NOMO-1 treated with DMSO at 0.1 percent for 48 hours (cell line): ENCODE measurements around the gene CDH23.

ENCODE experiments used
- DNase-seq: peaks from one replicate; lab custom pipeline; 2025; ENCODE audit not compliant: unreplicated experiment; lab: John Stamatoyannopoulos, UW

Gene CDH23

DNA sequence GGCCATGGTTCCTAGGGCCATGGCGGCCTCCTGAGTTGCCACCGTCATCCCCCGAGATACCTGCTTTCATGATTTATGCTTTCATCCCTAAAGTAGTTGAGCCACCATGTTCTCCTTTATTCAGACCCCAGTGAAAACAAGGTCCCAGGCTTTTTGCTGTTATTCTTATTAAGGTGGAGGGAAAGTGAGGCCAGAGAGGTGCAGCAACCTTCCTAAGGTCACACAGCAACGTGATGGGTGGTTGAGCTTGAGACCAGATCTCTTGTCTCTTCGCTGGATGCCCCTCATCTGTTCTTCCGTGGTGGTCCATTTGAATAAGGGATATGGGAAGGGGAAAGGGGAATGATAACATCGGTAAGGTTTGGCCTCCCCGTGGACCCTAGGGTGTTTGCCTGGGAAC, 180.6 kb downstream of the CDH23 start:
- no peak for DNase-seq

DNA sequence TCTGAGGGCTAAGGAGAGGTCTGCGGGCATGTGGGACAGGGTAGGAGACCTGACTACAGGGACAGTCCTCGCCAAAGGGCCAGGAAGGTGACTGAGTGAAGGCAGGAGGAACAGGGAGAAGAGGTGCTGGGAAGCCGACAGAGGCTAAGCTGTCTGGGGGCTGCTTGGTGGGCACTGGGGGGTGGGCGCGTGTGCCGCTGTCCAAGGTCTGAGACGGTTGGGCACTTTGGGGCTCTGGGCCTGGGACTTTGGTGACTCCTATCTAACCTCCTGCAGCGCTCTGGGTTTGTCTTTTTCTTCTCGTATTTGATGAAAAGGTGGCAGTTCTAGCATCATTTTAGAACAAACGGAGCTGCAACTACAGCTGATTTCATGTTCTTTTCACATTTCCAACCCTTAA, 181.3 kb downstream of the CDH23 start:
- DNase-seq: no peak

DNA sequence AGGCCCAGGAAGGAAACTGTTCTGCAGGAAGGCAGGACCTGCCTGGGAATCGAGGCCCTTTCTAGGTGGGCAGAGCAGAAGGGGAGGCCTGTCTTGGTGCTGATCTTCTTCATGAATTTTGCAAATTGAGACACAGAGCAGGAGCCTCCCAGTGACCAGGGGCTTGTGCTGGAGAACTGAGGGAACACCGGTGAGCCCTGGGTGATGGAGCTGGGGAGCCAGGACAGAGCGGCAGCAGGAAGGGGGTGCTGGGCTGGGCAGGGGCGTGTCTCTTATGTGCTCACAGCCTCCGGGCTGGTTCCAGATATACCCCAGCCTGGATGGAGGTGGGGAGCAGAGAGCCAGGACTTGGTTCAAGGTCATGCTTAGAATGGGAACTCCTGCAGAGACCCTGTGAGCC, 182.9 kb downstream of the CDH23 start:
- no peak for DNase-seq

- no peak for DNase-seq
Observed at GRCh38 chr10:71580415-71580814, 183.7 kb downstream of the CDH23 start.

DNA sequence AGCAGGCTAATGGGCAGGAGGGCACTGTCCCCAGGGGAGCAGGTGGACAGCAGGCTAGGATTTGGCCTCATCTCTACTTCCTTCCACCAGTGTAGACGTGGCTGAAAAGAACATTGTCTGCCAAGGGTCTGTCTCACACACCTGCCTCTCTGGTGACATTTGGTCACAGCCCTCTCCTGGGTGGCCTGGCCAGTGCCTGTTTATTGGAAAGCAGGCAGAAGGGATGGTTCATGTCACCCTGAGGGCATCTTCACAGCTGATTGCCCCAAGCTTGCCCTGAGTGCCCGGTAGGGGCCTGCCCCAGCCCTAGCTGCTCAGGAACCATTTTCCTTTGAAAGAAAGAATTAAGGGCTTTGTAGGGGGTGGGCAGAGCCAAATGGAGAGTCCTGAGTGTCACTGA, 184.2 kb downstream of the CDH23 start:
- DNase-seq: no peak

DNA sequence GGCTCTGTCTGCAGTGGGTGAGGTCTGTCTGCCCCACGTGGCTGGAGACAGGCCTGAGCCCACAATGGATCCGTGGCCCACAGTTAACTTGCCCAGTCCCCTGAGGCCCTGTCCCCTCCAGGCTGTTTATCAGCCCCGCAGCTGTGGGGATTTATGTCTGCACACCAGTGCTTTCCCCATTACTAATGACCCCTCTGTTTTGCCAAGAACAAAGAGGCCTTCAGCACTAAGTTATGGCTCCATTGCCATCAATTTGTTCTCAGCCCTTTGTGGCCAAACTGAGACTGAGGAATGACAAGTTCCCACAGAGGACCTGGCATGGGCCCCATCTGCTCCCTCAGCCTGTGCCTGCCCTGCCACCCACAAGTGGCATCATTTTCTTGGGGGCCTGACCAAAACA, 184.7 kb downstream of the CDH23 start:
- DNase-seq: no peak

DNA sequence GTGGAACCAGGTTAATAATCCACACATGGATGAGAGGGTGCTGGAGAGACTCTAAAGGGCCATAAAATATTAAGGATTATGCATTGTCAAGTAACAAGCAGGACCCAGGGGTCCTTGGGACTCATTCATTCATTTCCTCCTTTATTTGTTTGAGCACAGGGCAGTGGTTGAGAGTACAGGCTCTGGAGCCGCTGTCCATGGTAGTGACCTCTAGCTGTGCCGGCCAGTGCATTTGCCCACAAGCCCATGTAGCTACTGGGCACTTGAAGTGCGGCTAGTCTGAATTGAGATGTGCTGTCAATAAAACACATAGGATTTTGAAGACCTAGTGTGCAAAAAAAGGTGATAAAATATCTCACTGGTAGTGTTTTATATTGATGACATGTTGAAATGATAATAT, 185.3 kb downstream of the CDH23 start:
- DNase-seq: peak; percentile 2

DNA sequence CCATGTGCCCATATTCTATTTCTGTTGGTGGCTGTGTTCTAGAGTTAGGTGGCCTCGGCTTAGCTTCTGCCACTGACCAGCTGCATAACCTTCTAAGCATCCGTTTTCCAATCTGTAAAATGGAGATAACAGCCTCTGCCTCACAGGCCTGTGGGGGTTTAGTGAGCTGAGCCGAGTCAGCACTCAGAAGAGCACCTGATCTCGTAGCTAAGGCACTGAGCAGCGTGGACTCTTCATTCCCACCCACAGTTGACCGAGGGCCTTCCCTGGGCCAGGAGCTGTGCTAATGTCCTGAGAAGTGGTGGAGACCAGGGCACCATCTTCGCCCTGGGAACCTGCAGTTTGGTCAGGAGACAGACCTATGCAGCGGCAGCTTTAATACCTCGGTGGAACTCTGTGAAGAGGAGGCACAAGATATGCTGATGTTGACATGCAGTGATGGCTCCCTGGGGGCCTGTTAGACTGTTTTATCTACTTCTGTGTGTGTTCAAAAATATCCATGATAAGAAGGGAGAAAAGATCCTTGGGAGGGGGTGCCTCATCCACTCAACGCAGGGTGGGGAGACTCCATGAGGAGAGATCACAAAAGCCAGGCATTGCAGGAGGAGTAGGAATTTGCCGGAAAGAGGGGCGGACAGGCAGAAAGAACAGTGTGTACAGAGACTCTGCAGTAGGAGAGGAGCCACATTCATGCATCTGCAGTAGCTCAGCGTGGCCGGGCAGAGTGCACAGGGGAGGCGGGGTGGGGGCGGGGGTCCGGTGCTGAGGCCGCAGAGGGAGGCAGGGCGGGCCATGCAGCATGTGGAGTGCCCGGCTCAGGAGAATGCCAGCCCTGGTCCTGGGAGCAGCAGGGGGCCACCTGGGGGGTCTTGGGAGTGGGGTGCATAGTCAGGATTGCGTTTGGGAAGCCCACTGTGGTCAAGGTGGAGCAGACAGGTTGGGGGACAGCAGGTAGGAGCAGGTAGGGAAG, 186.1 kb downstream of the CDH23 start:
- no peak for DNase-seq

GRCh38 chr10:71584461-71584860, 187.7 kb downstream of the CDH23 start:
- no peak for DNase-seq

DNA sequence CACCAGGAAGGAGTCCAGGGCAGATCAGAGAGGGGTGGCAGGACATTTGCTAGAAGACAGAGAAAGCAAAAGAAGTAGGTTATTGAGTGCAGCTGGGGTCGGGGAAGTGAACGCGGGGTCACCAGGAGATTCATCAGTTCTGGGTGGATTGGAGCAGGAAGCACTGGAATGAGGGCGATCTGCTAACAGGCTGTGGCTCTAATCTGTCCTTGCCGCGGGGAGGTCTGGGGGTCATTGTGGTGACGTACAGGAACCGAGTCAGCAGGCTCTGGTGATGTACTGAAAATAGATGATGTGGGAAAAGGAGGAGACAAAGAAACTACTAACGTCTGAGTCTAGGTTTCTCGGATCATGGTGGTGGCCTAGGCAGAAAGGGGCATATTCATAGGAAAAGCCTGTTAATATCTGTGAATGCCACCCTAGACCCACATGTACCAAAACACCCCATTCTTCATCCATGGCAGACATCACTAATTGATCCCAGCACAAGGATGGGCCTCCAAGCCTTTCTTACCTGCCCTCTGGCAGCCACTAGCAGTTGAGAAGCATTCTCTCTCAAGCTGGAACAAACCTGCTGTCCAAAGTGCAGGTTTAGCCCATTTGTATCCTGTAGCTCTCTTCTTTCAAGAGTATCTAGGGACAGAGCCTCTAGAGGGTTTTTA, 188.3 kb downstream of the CDH23 start:
- no peak for DNase-seq

GRCh38 chr10:71585564-71586290, 189.0 kb downstream of the CDH23 start:
- DNase-seq: no peak

DNA sequence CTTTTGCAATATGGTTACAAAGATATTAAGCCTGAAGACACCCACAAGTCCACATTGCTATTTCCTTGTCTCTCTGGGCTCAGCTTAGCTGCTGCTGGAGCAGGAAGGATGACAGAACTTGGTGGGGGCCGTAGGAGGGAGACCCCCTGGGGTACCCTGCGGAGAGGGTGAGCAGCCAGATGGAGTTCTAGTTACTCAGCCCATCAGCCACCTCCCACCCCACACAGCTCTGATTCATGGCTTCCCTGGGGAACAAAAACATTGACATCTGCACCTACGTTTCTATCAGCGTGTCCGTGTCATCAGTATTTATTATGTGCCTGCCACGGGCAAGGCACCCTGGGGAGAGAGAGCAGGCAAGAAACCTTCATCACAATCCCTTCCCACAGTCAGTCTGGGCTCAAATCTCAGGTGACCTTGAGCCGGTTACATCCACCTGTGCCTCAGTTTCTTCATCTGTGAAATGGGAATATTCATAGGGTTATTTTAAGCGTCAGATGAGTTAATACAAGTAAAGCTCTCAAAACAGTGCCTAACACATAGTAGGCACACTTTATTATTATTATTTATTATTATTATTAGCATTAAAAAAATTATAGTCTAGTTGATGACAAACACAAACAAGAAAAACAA, 191.3 kb downstream of the CDH23 start:
- DNase-seq: no peak

GRCh38 chr10:71588685-71589084, 192.0 kb downstream of the CDH23 start:
- no peak for DNase-seq

- peak; percentile 52 for DNase-seq
Observed at GRCh38 chr10:71589617-71590551, 193.2 kb downstream of the CDH23 start.

- DNase-seq: no peak
Observed at GRCh38 chr10:71590781-71591350, 194.1 kb downstream of the CDH23 start.

- no peak for DNase-seq
Observed at GRCh38 chr10:71594934-71595571, 198.3 kb downstream of the CDH23 start.

DNA sequence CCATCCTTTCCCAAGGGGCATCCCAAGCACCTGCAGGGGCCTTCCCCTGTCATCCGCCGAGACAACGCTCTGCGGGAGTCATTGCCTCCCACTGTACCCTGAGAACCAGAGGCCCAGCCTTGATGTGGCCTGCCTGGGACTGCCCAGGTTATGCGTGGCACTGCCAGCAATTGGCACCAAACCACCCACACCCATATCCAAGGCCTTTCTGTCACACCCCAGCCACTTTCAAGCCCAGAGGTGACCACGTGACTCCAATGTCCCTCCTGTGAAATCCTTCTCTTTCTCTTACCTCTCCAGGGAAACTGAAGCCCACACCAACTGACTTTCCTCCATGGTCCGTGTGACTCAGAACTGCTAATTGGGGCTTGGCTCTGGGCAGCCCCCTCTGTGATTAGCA, 198.9 kb downstream of the CDH23 start:
- no peak for DNase-seq

DNA sequence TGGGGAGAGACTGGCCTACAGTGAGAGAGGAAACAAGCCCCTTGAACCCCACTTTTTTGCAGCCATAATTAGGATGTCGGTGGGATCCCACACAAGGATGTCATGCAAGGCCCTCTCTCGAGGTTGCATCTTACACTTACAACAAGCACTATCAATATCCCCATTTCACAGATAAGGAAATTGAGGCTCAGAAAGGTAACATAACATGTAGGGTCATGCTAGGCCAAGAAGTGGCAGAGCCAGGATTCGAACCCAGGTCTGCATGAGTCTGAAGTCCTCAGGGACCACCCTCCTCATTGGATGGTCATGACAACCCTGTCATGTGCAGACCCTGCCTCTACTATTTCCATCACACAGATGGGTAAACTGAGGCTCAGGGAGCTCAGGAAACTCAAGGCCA, 199.4 kb downstream of the CDH23 start:
- DNase-seq: no peak

- DNase-seq: no peak
Observed at GRCh38 chr10:71596759-71597158, 200.0 kb downstream of the CDH23 start.
